A673 (cell line): ENCODE data around the gene KCNIP4.

Experiments
- CTCF ChIP-seq: fragments of 300-800, 200-600 bp; sonication (generic); conservative IDR thresholded peaks from 2 replicates; pipeline ENCODE4 v1.5.1; 2017; ENCODE audit warnings: low read depth, mild to moderate bottlenecking, antibody characterized with exemption, low read length, moderate library complexity, mixed read lengths
- EZH2 ChIP-seq: fragments of 200-600 bp; sonication (generic); IDR thresholded peaks from 2 replicates; pipeline ENCODE4 v1.6.1; 2017; ENCODE audit warnings: borderline replicate concordance, low read depth, mild to moderate bottlenecking, mixed read lengths, antibody characterized with exemption, low read length; ENCODE audit not compliant: poor library complexity, severe bottlenecking

- TF ChIP-seq CTCF, result no peak
- no peak for TF ChIP-seq EZH2
These were observed 582.3 kb downstream of the KCNIP4 start for GRCh38 chr4:21366312-21366711.
